Keratinocyte (primary cell): ENCODE data around the gene CCNB1IP1. TPM values are rescaled to one million over a fixed set of nuclear protein-coding genes. Genes with fewer than 3 reads are reported as not detected.
"Not testable (repeated sequence)": the region's sequence is repeated elsewhere in the genome, so short reads cannot be mapped to it uniquely, and the experiment has no call there.

ENCODE experiments used
- DNase-seq: peaks from one replicate; pipeline ENCODE4 v3.0.0-alpha.2; 2011; ENCODE audit warnings: low read depth, missing footprints, low spot score
- FAIRE-seq: peaks from 2 replicates; lab custom pipeline; 2011; peaks lifted over from hg19 to GRCh38; lab: Jason Lieb, UNC
- H2AFZ ChIP-seq: 2 replicates; pipeline ENCODE4 v1.6.0; 2012; ENCODE audit warnings: low read length, control low read depth, inconsistent platforms; ENCODE audit not compliant: control insufficient read depth
- H3K27ac ChIP-seq: 2 replicates; pipeline ENCODE4 v1.5.1; 2011; ENCODE audit warnings: low read length; ENCODE audit not compliant: control insufficient read depth, insufficient read depth
- H3K27me3 ChIP-seq: 3 replicates; pipeline ENCODE4 v1.6.0; 2011; ENCODE audit warnings: low read length; ENCODE audit not compliant: control insufficient read depth, insufficient read depth; ENCODE audit errors: extremely low read depth
- H3K36me3 ChIP-seq, 2 experiments: 2 replicates in 1 of 2; 3 replicates in 1 of 2; pipeline ENCODE4 v1.5.1; 2011; ENCODE audit warnings: low read length in 2 of 2, mild to moderate bottlenecking in 1 of 2; ENCODE audit not compliant: control insufficient read depth in 2 of 2, insufficient read depth in 2 of 2; ENCODE audit errors: extremely low read depth in 1 of 2
- H3K4me1 ChIP-seq: 3 replicates; pipeline ENCODE4 v1.5.1; 2011; ENCODE audit warnings: low read length; ENCODE audit not compliant: control insufficient read depth, insufficient read depth; ENCODE audit errors: extremely low read depth
- H3K4me2 ChIP-seq: 3 replicates; pipeline ENCODE4 v1.6.0; 2011; ENCODE audit warnings: low read depth, low read length; ENCODE audit not compliant: control insufficient read depth, insufficient read depth; ENCODE audit errors: extremely low read depth
- H3K4me3 ChIP-seq, 3 experiments: fragments of 200-600 bp in 1 of 3; sonication (generic) in 1 of 3; 2 replicates in 2 of 3; 3 replicates in 1 of 3; pipeline ENCODE4 v1.5.1; 2011 to 2016; ENCODE audit warnings: low read length in 3 of 3, mild to moderate bottlenecking in 3 of 3, control low read depth in 2 of 3, inconsistent platforms in 1 of 3, low read depth in 1 of 3, mixed read lengths in 1 of 3, mixed run types in 1 of 3, moderate library complexity in 1 of 3; ENCODE audit not compliant: control insufficient read depth in 2 of 3, insufficient read depth in 2 of 3; ENCODE audit errors: extremely low read depth in 1 of 3
- H3K79me2 ChIP-seq: 2 replicates; pipeline ENCODE4 v1.6.0; 2012; ENCODE audit warnings: low read length; ENCODE audit not compliant: control insufficient read depth, insufficient read depth
- H3K9ac ChIP-seq: 3 replicates; pipeline ENCODE4 v1.6.0; 2011; ENCODE audit warnings: low read length; ENCODE audit not compliant: control insufficient read depth, insufficient read depth; ENCODE audit errors: extremely low read depth
- H3K9me1 ChIP-seq: 3 replicates; pipeline ENCODE4 v1.6.0; 2011; ENCODE audit warnings: low read length; ENCODE audit not compliant: control insufficient read depth, insufficient read depth; ENCODE audit errors: extremely low read depth
- H3K9me3 ChIP-seq: 2 replicates; pipeline ENCODE4 v1.5.1; 2012; ENCODE audit warnings: low read depth, low read length; ENCODE audit not compliant: control insufficient read depth
- H4K20me1 ChIP-seq: 3 replicates; pipeline ENCODE4 v1.6.0; 2011; ENCODE audit warnings: low read length; ENCODE audit not compliant: control insufficient read depth, insufficient read depth; ENCODE audit errors: extremely low read depth
- CTCF ChIP-seq, 3 experiments: IDR thresholded peaks in 1 of 3; conservative IDR thresholded peaks in 1 of 3; optimal IDR thresholded peaks in 1 of 3; 2 replicates in 2 of 3; 3 replicates in 1 of 3; pipeline versions ENCODE3 to v1.5.1; 2011; ENCODE audit warnings: low read length in 3 of 3, mild to moderate bottlenecking in 3 of 3, moderate library complexity in 2 of 3, control low read depth in 1 of 3, inconsistent platforms in 1 of 3; ENCODE audit not compliant: insufficient read depth in 2 of 3; ENCODE audit errors: extremely low read depth in 1 of 3
- EZH2 ChIP-seq: IDR thresholded peaks from one replicate; pipeline ENCODE4 v1.6.1; 2012; ENCODE audit warnings: inconsistent platforms, mild to moderate bottlenecking, low read length, moderate library complexity
- dilution Hi-C: fragments of 300-500 bp; cut with MboI; formaldehyde crosslinking; loops from one replicate; pipeline ENCODE4 v1.7.0; 2020; ENCODE audit warnings: low sequenced_read_pairs; ENCODE audit not compliant: extremely low pct_ligation_motif_present
- polyA plus RNA-seq, 5 experiments: library from polyadenylated mRNA; depleted of rRNA in 3 of 5; stranded (reverse) in 3 of 5; stranded (forward) in 1 of 5; unstranded in 1 of 5; fragments of >200 nt; gene quantifications; 1 replicate in 1 of 5; 2 replicates in 3 of 5; 3 replicates in 1 of 5; pipeline versions ENCODE4 v1.2.1 to v1.2.3, GENCODE V29; 2011 to 2012; ENCODE audit warnings: missing spikeins in 2 of 5, low read depth in 1 of 5, low replicate concordance in 1 of 5

CCNB1IP1 gene
- polyA plus RNA-seq, 1 donor (not counting 4 experiments of a cell fraction or from before 2014, with no cell fraction given), result 65.8 TPM

GRCh38 chr14:20372796-20373195 is 39.7 kb upstream of the CCNB1IP1 start:
- Histone ChIP-seq H3K9ac (no peak overlapping the region), H3K36me3 (peaks cover 39 to 44% of the 10 kb centered on the region in 2 experiments), H3K27ac (no peak overlapping the region)

GRCh38 chr14:20365928-20366327 is 32.8 kb upstream of the CCNB1IP1 start:
- H3K27me3 ChIP-seq, result no peaks in the 10 kb centered on the region
- peaks cover 13 to 18% of the 10 kb centered on the region in 2 experiments for H3K36me3 ChIP-seq
- H4K20me1 ChIP-seq, result no peaks in the 10 kb centered on the region
- no peaks in the 10 kb centered on the region for H3K9me3 ChIP-seq
- H3K4me1 ChIP-seq, result no peaks in the 10 kb centered on the region
- DNase-seq (no peak), FAIRE-seq (no peak)
- no peak overlapping the region for H3K9ac ChIP-seq
- H3K9me1 ChIP-seq, result no peaks in the 10 kb centered on the region
- H3K4me2 ChIP-seq, result no peak overlapping the region
- H3K79me2 ChIP-seq, result no peaks in the 10 kb centered on the region
- dilution Hi-C loops, result no loop called here
- TF ChIP-seq CTCF (optimal IDR thresholded peaks at IDR 0.05 in 1 of 3, IDR thresholded peaks at IDR 0.05 in 1 of 3, conservative IDR thresholded peaks at IDR 0.05 in 1 of 3; ENCODE audit: extremely low read depth in 1 of 3, insufficient read depth in 2 of 3, low read length in 3 of 3) (no peak), EZH2 (no peak)
- no peak overlapping the region for H3K27ac ChIP-seq
- H3K4me3 ChIP-seq, result no peak overlapping the region
- H2AFZ ChIP-seq, result no peak overlapping the region

More at GRCh38 chr14:20372796-20373195, 39.7 kb upstream of the CCNB1IP1 start:
- no peak for FAIRE-seq
- Histone ChIP-seq H2AFZ (no peak overlapping the region), H4K20me1 (no peaks in the 10 kb centered on the region), H3K9me1 (no peaks in the 10 kb centered on the region), H3K4me2 (no peak overlapping the region), H3K4me3 (no peak overlapping the region), H3K27me3 (no peaks in the 10 kb centered on the region), H3K4me1 (no peaks in the 10 kb centered on the region), H3K9me3 (no peaks in the 10 kb centered on the region), H3K79me2 (no peaks in the 10 kb centered on the region)
- DNase-seq, result no peak
- dilution Hi-C loops, result no loop called here
- TF ChIP-seq CTCF (optimal IDR thresholded peaks at IDR 0.05 in 1 of 3, IDR thresholded peaks at IDR 0.05 in 1 of 3, conservative IDR thresholded peaks at IDR 0.05 in 1 of 3; ENCODE audit: extremely low read depth in 1 of 3, insufficient read depth in 2 of 3, low read length in 3 of 3), result no peak
- TF ChIP-seq EZH2, result no peak

GRCh38 chr14:20358474-20358873 is 25.4 kb upstream of the CCNB1IP1 start:
- H3K9ac ChIP-seq, H2AFZ ChIP-seq, H3K4me3 ChIP-seq, FAIRE-seq, dilution Hi-C loops, H4K20me1 ChIP-seq, H3K79me2 ChIP-seq, H3K4me2 ChIP-seq, H3K9me1 ChIP-seq, DNase-seq, H3K27me3 ChIP-seq, H3K4me1 ChIP-seq, H3K27ac ChIP-seq, H3K9me3 ChIP-seq: not testable (repeated sequence)
- H3K36me3 ChIP-seq, result peaks cover 6 to 19% of the 10 kb centered on the region in 2 experiments
